Activated CD8-positive, alpha-beta memory T cell treated with anti-CD3 and anti-CD28 coated beads, Interleukin-2, amount 50 U/mL, for 1 hour (primary cell): Measurements from ENCODE around the gene ELAVL2.

Source experiments
- DNase-seq: peaks from one replicate; pipeline ENCODE4 v3.0.0-alpha.2; 2020; ENCODE audit errors: extremely low read depth

ELAVL2 gene

GRCh38 chr9:23826120-23826629, at the start of gene ELAVL2:
ELAVL2 (minus strand) TSS chr9:23826240; CDS start chr9:23762234, 64,006 bp downstream.
- no peak for DNase-seq

- DNase-seq = no peak
Observed at GRCh38 chr9:23858234-23858633, 32.2 kb upstream of the ELAVL2 start.

- no peak for DNase-seq
Observed at GRCh38 chr9:23855873-23856604, 30.0 kb upstream of the ELAVL2 start.

GRCh38 chr9:23850690-23851629, 24.9 kb upstream of the ELAVL2 start:
- no peak for DNase-seq

GRCh38 chr9:23850242-23850689, 24.2 kb upstream of the ELAVL2 start:
- no peak for DNase-seq

GRCh38 chr9:23849379-23850035, 23.5 kb upstream of the ELAVL2 start:
- no peak for DNase-seq

- no peak for DNase-seq
Observed at GRCh38 chr9:23842565-23843129, 16.6 kb upstream of the ELAVL2 start.

- DNase-seq = no peak
Observed at GRCh38 chr9:23841304-23841703, 15.3 kb upstream of the ELAVL2 start.

- DNase-seq = no peak
Observed at GRCh38 chr9:23837038-23837437, 11.0 kb upstream of the ELAVL2 start.

- no peak for DNase-seq
Observed at GRCh38 chr9:23830929-23831730, 5.1 kb upstream of the ELAVL2 start.

- no peak for DNase-seq
Observed at GRCh38 chr9:23830476-23830805, 4.4 kb upstream of the ELAVL2 start.

GRCh38 chr9:23829580-23830475, 3.8 kb upstream of the ELAVL2 start:
- no peak for DNase-seq

- DNase-seq = no peak
Observed at GRCh38 chr9:23825700-23826099, 340 bp downstream of the ELAVL2 start.

- DNase-seq = no peak
Observed at GRCh38 chr9:23824830-23825591, 1.0 kb downstream of the ELAVL2 start.

GRCh38 chr9:23823986-23824829, 1.8 kb downstream of the ELAVL2 start:
- DNase-seq = no peak

GRCh38 chr9:23823269-23823668, 2.8 kb downstream of the ELAVL2 start:
- DNase-seq = no peak

GRCh38 chr9:23822261-23823169, 3.5 kb downstream of the ELAVL2 start:
- DNase-seq = no peak
